Breast epithelium (tissue), 3 donors: ENCODE measurements around the gene RASL12.

Experiments used
- POLR2A ChIP-seq: fragments of 450-650 bp; IDR thresholded peaks from one replicate; pipeline ENCODE4 v1.6.1; 2016; ENCODE audit warnings: antibody characterized with exemption, mild to moderate bottlenecking, moderate library complexity
- POLR2AphosphoS5 ChIP-seq, 3 donors: sonication (generic); formaldehyde crosslinking; IDR thresholded peaks; one replicate each; pipeline ENCODE4 v1.6.1; 2017; ENCODE audit warnings: antibody characterized with exemption in 3 of 3
- TF ChIP-seq, protein P1 (sequence below), 3 donors: fragments of 450-650 bp; IDR thresholded peaks; one replicate each; pipeline ENCODE4 v1.5.1; 2016 to 2017; ENCODE audit warnings: antibody characterized with exemption in 3 of 3, mild to moderate bottlenecking in 3 of 3, moderate library complexity in 3 of 3

DNA sequence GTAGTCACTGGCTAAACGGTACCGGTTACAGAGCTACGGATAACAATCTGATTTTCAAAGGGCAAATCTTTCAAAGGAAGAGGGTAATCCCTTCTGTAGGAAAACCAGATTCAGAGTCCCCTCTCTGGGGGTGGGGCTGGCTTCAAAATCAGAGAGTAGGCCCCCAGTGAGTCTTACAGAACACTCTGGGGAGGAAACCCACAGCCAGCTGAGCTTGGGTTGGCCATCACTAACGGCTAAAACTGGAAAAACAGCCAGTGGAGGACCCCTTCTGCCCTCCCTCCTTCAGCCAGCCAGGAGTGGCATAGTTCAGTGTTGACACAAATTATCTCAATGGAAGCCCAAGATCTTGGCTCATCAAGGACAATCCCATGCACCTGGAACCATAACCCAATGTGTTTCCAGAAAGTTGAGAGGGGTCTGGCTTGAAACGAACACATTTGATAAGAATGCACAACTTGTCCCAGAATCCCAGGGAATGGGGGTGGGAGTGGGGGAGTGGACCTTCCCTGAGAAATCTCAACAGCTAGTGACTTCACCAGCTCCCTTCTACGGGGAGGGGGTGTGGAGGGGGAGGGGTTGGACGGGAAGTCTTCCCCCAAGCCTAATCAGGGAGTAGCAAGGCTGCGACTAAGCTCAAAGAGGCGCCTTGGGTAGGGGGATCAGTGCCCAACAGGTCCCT lies 1.0 kb downstream of the RASL12 start:
- no peak for TF ChIP-seq POLR2AphosphoS5 (IDR thresholded peaks at IDR 0.05)
- TF ChIP-seq, protein P1, sequence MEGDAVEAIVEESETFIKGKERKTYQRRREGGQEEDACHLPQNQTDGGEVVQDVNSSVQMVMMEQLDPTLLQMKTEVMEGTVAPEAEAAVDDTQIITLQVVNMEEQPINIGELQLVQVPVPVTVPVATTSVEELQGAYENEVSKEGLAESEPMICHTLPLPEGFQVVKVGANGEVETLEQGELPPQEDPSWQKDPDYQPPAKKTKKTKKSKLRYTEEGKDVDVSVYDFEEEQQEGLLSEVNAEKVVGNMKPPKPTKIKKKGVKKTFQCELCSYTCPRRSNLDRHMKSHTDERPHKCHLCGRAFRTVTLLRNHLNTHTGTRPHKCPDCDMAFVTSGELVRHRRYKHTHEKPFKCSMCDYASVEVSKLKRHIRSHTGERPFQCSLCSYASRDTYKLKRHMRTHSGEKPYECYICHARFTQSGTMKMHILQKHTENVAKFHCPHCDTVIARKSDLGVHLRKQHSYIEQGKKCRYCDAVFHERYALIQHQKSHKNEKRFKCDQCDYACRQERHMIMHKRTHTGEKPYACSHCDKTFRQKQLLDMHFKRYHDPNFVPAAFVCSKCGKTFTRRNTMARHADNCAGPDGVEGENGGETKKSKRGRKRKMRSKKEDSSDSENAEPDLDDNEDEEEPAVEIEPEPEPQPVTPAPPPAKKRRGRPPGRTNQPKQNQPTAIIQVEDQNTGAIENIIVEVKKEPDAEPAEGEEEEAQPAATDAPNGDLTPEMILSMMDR (IDR thresholded peaks at IDR 0.05), result no peak
- TF ChIP-seq POLR2A, result no peak
